Lower lobe of right lung (tissue), 2 donors: Measurements from ENCODE around the gene UBAC2. TPM values are rescaled to one million over a fixed set of nuclear protein-coding genes. Genes with fewer than 3 reads are reported as not detected.

Experiments used
- ATAC-seq, 2 donors: fragments of 200-7000 bp; cut with Tn5 transposase; one replicate each; pipeline ENCODE4 v1.9.1; 2020 to 2022; ENCODE audit warnings: mild to moderate bottlenecking in 2 of 2, moderate library complexity in 2 of 2
- DNase-seq: peaks from one replicate; pipeline ENCODE4 v3.0.0-alpha.2; 2020
- H3K27ac ChIP-seq: fragments of 200-600 bp; one replicate; pipeline ENCODE4 v1.8.0; 2022
- H3K27me3 ChIP-seq: fragments of 200-600 bp; one replicate; pipeline ENCODE4 v1.8.0; 2022; ENCODE audit warnings: low read depth
- H3K36me3 ChIP-seq: fragments of 200-600 bp; one replicate; pipeline ENCODE4 v1.8.0; 2022; ENCODE audit warnings: mild to moderate bottlenecking
- H3K4me1 ChIP-seq: fragments of 200-600 bp; one replicate; pipeline ENCODE4 v1.8.0; 2022
- H3K4me3 ChIP-seq: fragments of 200-600 bp; one replicate; pipeline ENCODE4 v1.8.0; 2022; ENCODE audit warnings: mild to moderate bottlenecking
- H3K9me3 ChIP-seq: fragments of 200-600 bp; one replicate; pipeline ENCODE4 v1.8.0; 2022
- CTCF ChIP-seq: fragments of 200-600 bp; IDR thresholded peaks from one replicate; pipeline ENCODE4 v1.8.0; 2022; ENCODE audit warnings: antibody characterized with exemption, mild to moderate bottlenecking
- intact Hi-C: fragments of 100-400 bp; cut with DNase I; formaldehyde crosslinking; loops from one replicate; pipeline ENCODE4 v1.11.0; 2022
- total RNA-seq: library from RNA; stranded (reverse); fragmentation: NEBNext Ultra II Directional; extraction: Animal tissue kit (Norgen Biotek cat#: 25700); gene quantifications from one replicate; pipeline ENCODE4 v1.2.1, GENCODE V29; 2021
- donor health status: DM: no; HTN: yes; CAD: no; lungs with severe emphysema.

UBAC2 gene
- total RNA-seq, 1 donor from 2014 or later, result 44.5 TPM

DNA sequence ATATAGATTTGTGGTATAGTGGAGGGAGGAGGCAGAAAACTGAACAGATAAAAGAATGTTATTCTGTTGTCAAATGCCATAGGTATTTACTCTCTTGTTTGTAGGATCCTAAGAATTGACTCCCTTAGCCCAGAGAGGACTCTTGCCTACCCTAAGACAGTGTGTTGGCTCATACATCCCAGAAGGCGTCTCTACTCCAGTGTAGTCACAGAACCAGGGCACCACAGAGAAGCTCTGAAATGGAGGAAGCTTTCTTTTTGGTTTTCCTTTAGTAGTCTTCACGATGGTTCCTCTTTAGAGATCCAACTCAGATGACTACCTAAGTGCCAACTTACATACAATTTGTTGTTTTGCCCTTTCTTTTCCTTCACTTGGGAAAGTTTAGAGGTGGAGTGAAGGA, 92.5 kb downstream of the UBAC2 start:
- intact Hi-C loops, result no loop called here

DNA sequence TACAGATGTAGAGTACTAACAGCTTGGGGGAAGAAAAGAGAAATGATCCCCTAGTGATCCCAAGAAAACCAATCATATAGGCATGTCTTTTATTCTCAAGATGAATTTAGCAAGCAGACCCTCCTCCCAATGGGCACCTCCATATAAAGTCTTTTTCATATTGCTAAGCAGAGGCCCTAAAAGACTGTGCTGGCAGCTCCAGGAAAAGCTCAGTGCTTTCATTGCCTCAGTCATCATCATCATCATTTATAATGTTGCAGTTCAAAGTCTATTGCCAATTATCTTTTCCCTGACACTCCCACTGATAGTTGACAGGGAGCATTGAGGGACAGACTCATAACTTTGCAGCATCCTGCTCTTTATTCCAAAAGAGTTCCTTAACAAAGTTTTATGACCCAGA, 93.5 kb downstream of the UBAC2 start:
- DNase-seq (no peak), ATAC-seq (no peak)
- no peak for TF ChIP-seq CTCF
- H3K27me3 ChIP-seq, result no peaks in the 10 kb centered on the region
- no peak overlapping the region for H3K27ac ChIP-seq
- no peaks in the 10 kb centered on the region for H3K9me3 ChIP-seq
- H3K4me3 ChIP-seq, result no peak overlapping the region
- H3K4me1 ChIP-seq, result peaks cover 12% of the 10 kb centered on the region
- no peaks in the 10 kb centered on the region for H3K36me3 ChIP-seq
- intact Hi-C loops, result no loop called here

More for the DNA sequence above, 92.5 kb downstream of the UBAC2 start:
- H3K9me3 ChIP-seq, result no peaks in the 10 kb centered on the region
- no peak overlapping the region for H3K4me3 ChIP-seq
- no peak overlapping the region for H3K27ac ChIP-seq
- DNase-seq (no peak), ATAC-seq (peak in 1 of 2 donors; percentile 71)
- peaks cover 19% of the 10 kb centered on the region for H3K4me1 ChIP-seq
- no peak for TF ChIP-seq CTCF
- H3K36me3 ChIP-seq, result no peaks in the 10 kb centered on the region
- H3K27me3 ChIP-seq, result no peaks in the 10 kb centered on the region

- H3K4me1 ChIP-seq, result peaks cover 12% of the 10 kb centered on the region
- no peak for TF ChIP-seq CTCF
Observed at GRCh38 chr13:99294958-99295357, 94.3 kb downstream of the UBAC2 start.

GRCh38 chr13:99295488-99296252, 95.0 kb downstream of the UBAC2 start:
- no peak overlapping the region for H3K27ac ChIP-seq
- ATAC-seq, result no peak
- no peak for DNase-seq
- no peaks in the 10 kb centered on the region for H3K9me3 ChIP-seq
- H3K27me3 ChIP-seq, result no peaks in the 10 kb centered on the region
- no peaks in the 10 kb centered on the region for H3K36me3 ChIP-seq
- peaks cover 12% of the 10 kb centered on the region for H3K4me1 ChIP-seq
- TF ChIP-seq CTCF, result no peak
- no peak overlapping the region for H3K4me3 ChIP-seq
- intact Hi-C loops, result no loop called here

More at GRCh38 chr13:99294958-99295357, 94.3 kb downstream of the UBAC2 start:
- no peak for DNase-seq
- Histone ChIP-seq H3K4me3 (no peak overlapping the region), H3K27ac (no peak overlapping the region), H3K27me3 (no peaks in the 10 kb centered on the region), H3K9me3 (no peaks in the 10 kb centered on the region), H3K36me3 (no peaks in the 10 kb centered on the region)
- ATAC-seq, result no peak
- intact Hi-C loops, result no loop called here

DNA sequence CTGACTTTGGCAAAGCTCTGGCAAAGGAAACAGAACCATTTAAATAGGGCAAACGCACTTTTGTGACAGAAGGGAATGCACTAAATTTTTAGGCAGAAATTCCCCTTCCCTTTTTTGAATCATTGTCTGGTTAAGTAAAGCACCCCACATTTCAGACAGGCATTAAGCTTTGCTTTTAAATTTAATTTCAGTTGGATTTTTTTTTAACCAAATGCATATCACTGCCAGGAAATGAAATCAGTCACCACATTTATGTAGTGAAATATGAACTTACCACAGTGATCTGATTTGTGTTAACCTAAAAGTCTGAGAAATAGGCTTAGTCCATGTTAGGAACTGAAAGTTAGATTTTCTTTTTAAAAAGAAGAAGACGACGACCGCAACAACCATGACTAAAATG, 95.7 kb downstream of the UBAC2 start:
- TF ChIP-seq CTCF, result no peak
- peaks cover 12% of the 10 kb centered on the region for H3K4me1 ChIP-seq
- intact Hi-C loops, result no loop called here

More for the DNA sequence above, 95.7 kb downstream of the UBAC2 start:
- Histone ChIP-seq H3K27me3 (no peaks in the 10 kb centered on the region), H3K27ac (peak overlapping the region; percentile 4), H3K9me3 (no peaks in the 10 kb centered on the region), H3K36me3 (no peaks in the 10 kb centered on the region), H3K4me3 (no peak overlapping the region)
- ATAC-seq (no peak), DNase-seq (no peak)
